ENCODE results near the gene PPEF1. TPM values are rescaled to one million over a fixed set of nuclear protein-coding genes. Genes with fewer than 3 reads are reported as not detected.

The PPEF1 gene
- total and polyA plus RNA-seq, 4 donors, result 0.09 TPM; not detected in 3

- DNase-seq (ENCODE audit: low spot score), result no peak
- Histone ChIP-seq H3K4me3 (ENCODE audit: low read depth in 1 of 3, low read length in 3 of 3) (no peak overlapping the region), H3K27ac (ENCODE audit: low read depth in 1 of 2, low read length in 2 of 2) (no peak overlapping the region), H3K9me3 (ENCODE audit: control insufficient read depth in 4 of 4, low read length in 3 of 4) (no peaks in the 10 kb centered on the region), H3K9ac (ENCODE audit: low read depth in 1 of 2, low read length in 2 of 2) (no peak overlapping the region), H3K27me3 (ENCODE audit: control insufficient read depth in 4 of 4, insufficient read depth in 4 of 4, low read length in 3 of 4) (no peaks in the 10 kb centered on the region), H3K36me3 (ENCODE audit: control insufficient read depth in 4 of 4, insufficient read depth in 3 of 4, low read depth in 1 of 4, low read length in 3 of 4) (no peaks in the 10 kb centered on the region), H3K4me1 (ENCODE audit: control insufficient read depth in 4 of 4, insufficient read depth in 4 of 4, low read length in 3 of 4) (peaks cover 0 to 2% (median 0%) of the 10 kb centered on the region in 4 donors)
- WGBS, result 91% methylated on average over 12 of the region's 12 CpGs
- TF ChIP-seq HNF4G (IDR thresholded peaks at IDR 0.05) (no peak), YY1 (IDR thresholded peaks at IDR 0.05) (no peak), TAF1 (conservative IDR thresholded peaks at IDR 0.05) (no peak), ZBTB33 (IDR thresholded peaks at IDR 0.05) (no peak), REST (IDR thresholded peaks at IDR 0.05) (no peak), NR2F2 (IDR thresholded peaks at IDR 0.05) (no peak), RXRA (IDR thresholded peaks at IDR 0.05) (no peak), HNF4A (conservative IDR thresholded peaks at IDR 0.05) (no peak), ATF3 (IDR thresholded peaks at IDR 0.05) (no peak), JUND (IDR thresholded peaks at IDR 0.05) (no peak), MAX (IDR thresholded peaks at IDR 0.05) (no peak), CTCF (IDR thresholded peaks at IDR 0.05; ENCODE audit: low read depth, low read length, missing input control) (no peak), EGR1 (IDR thresholded peaks at IDR 0.05; ENCODE audit: low read depth in 2 of 2) (no peak)
These were observed 166.4 kb downstream of the PPEF1 start for GRCh38 chrX:18873836-18874235.

GRCh38 chrX:18874560-18875255, 167.3 kb downstream of the PPEF1 start:
- DNase-seq (ENCODE audit: low spot score), result no peak
- no peak overlapping the region for H3K27ac ChIP-seq (ENCODE audit: low read depth in 1 of 2, low read length in 2 of 2)
- WGBS, result 93% methylated on average over 27 of the region's 27 CpGs
- no peaks in the 10 kb centered on the region for H3K9me3 ChIP-seq (ENCODE audit: control insufficient read depth in 4 of 4, low read length in 3 of 4)
- no peak for TF ChIP-seq YY1 (IDR thresholded peaks at IDR 0.05)
- TF ChIP-seq ATF3 (IDR thresholded peaks at IDR 0.05), result no peak
- H3K4me1 ChIP-seq (ENCODE audit: control insufficient read depth in 4 of 4, insufficient read depth in 4 of 4, low read length in 3 of 4), result peaks cover 0 to 2% (median 0%) of the 10 kb centered on the region in 4 donors
- H3K27me3 ChIP-seq (ENCODE audit: control insufficient read depth in 4 of 4, insufficient read depth in 4 of 4, low read length in 3 of 4), result no peaks in the 10 kb centered on the region
- no peak overlapping the region for H3K4me3 ChIP-seq (ENCODE audit: low read depth in 1 of 3, low read length in 3 of 3)
- no peaks in the 10 kb centered on the region for H3K36me3 ChIP-seq (ENCODE audit: control insufficient read depth in 4 of 4, insufficient read depth in 3 of 4, low read depth in 1 of 4, low read length in 3 of 4)
- no peak overlapping the region for H3K9ac ChIP-seq (ENCODE audit: low read depth in 1 of 2, low read length in 2 of 2)
